ENCODE data around the gene ZNF286A.

GRCh38 chr17:15649861-15650421 lies 49.6 kb upstream of the ZNF286A start:
- TF ChIP-seq CTCF (IDR thresholded peaks at IDR 0.05) (no peak), POLR2A (IDR thresholded peaks at IDR 0.05) (no peak)
